ENCODE results near the gene MRPL23. TPM values are rescaled to one million over a fixed set of nuclear protein-coding genes. Genes with fewer than 3 reads are reported as not detected.

The MRPL23 gene
- total RNA-seq, 1 donor from 2014 or later, result 117 TPM

- Histone ChIP-seq H3K4me1 (no peaks in the 10 kb centered on the region), H3K36me3 (no peaks in the 10 kb centered on the region), H3K4me3 (no peak overlapping the region), H3K27ac (no peak overlapping the region), H3K27me3 (no peaks in the 10 kb centered on the region), H3K9me3 (no peaks in the 10 kb centered on the region)
- TF ChIP-seq CTCF (IDR thresholded peaks at IDR 0.05), result no peak
- DNase-seq (ENCODE audit: low spot score in 2 of 2), result no peak
- intact Hi-C loops (cut with DNase I), result no loop called here
Measured at GRCh38 chr11:1963864-1964263, 16.7 kb downstream of the MRPL23 start.

GRCh38 chr11:1964348-1964747 lies 17.2 kb downstream of the MRPL23 start:
- H3K9me3 ChIP-seq, result no peaks in the 10 kb centered on the region
- no peak overlapping the region for H3K4me3 ChIP-seq
- no peaks in the 10 kb centered on the region for H3K36me3 ChIP-seq
- DNase-seq (ENCODE audit: low spot score in 2 of 2), result no peak
- H3K27me3 ChIP-seq, result no peaks in the 10 kb centered on the region
- no peak for TF ChIP-seq CTCF (IDR thresholded peaks at IDR 0.05)
- H3K4me1 ChIP-seq, result no peaks in the 10 kb centered on the region
- intact Hi-C loops (cut with DNase I), result no loop called here
- no peak overlapping the region for H3K27ac ChIP-seq

- intact Hi-C loops (cut with DNase I), result no loop called here
- Histone ChIP-seq H3K4me3 (no peak overlapping the region), H3K36me3 (no peaks in the 10 kb centered on the region), H3K27ac (no peak overlapping the region), H3K9me3 (no peaks in the 10 kb centered on the region), H3K27me3 (no peaks in the 10 kb centered on the region), H3K4me1 (no peaks in the 10 kb centered on the region)
- DNase-seq (ENCODE audit: low spot score in 2 of 2), result no peak
- no peak for TF ChIP-seq CTCF (IDR thresholded peaks at IDR 0.05)
Measured at GRCh38 chr11:1964955-1965354, 17.8 kb downstream of the MRPL23 start.

- Histone ChIP-seq H3K9me3 (no peaks in the 10 kb centered on the region), H3K4me3 (no peak overlapping the region), H3K36me3 (no peaks in the 10 kb centered on the region), H3K27ac (no peak overlapping the region), H3K27me3 (no peaks in the 10 kb centered on the region), H3K4me1 (no peaks in the 10 kb centered on the region)
- TF ChIP-seq CTCF (IDR thresholded peaks at IDR 0.05), result no peak
- intact Hi-C loops (cut with DNase I), result no loop called here
- DNase-seq (ENCODE audit: low spot score in 2 of 2), result no peak
Measured at GRCh38 chr11:1966531-1966930, 19.4 kb downstream of the MRPL23 start.

- no peak for DNase-seq (ENCODE audit: low spot score in 2 of 2)
Measured at GRCh38 chr11:1967641-1968225, 20.6 kb downstream of the MRPL23 start.

More at GRCh38 chr11:1967641-1968225, 20.6 kb downstream of the MRPL23 start:
- no peaks in the 10 kb centered on the region for H3K27me3 ChIP-seq
- no peaks in the 10 kb centered on the region for H3K4me1 ChIP-seq
- TF ChIP-seq CTCF (IDR thresholded peaks at IDR 0.05), result no peak
- intact Hi-C loops (cut with DNase I), result no loop called here
- no peaks in the 10 kb centered on the region for H3K9me3 ChIP-seq
- no peak overlapping the region for H3K4me3 ChIP-seq
- H3K27ac ChIP-seq, result no peak overlapping the region
- no peaks in the 10 kb centered on the region for H3K36me3 ChIP-seq

Measured in ascending aorta (tissue), 2 donors.